Stomach (tissue), 4 donors: ENCODE measurements around the gene SHLD1.

Source experiments
- POLR2AphosphoS5 ChIP-seq, 3 donors: sonication (generic); formaldehyde crosslinking; IDR thresholded peaks; one replicate each; pipeline ENCODE4 v1.6.1; 2016; ENCODE audit warnings: antibody characterized with exemption in 3 of 3
- TF ChIP-seq, protein P1 (sequence below), 7 experiments: fragments of 450-650 bp in 4 of 7; fragments of 200-600 bp in 3 of 7; sonication (generic) in 3 of 7; IDR thresholded peaks; one replicate each; pipeline ENCODE4 v1.5.1; 2016 to 2019; ENCODE audit warnings: antibody characterized with exemption in 7 of 7, control low read depth in 2 of 7, mild to moderate bottlenecking in 1 of 7

DNA sequence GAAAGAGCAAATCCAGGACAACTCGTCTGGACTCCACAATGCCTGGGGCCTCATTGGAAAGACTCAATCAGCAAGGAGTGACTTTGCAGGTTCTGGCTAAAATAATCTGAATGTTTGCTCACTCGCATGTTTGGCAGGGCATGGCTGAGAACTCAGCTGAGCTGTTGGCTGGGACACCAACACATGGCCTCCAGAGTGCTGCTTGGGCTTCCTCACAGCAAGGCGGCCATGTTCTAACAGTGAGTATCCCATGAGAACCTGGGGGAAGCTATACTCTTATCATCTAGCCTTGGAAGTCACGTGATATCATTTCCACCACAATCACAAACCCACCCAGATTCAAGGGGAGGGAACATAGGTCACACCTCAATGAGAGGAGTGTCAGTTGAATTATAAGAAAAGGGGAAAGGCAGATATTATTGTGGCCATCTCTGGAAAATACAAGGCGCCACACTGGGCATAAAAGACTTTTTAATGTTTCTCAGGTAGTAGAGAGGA is 23.1 kb upstream of the SHLD1 start:
- TF ChIP-seq, protein P1, sequence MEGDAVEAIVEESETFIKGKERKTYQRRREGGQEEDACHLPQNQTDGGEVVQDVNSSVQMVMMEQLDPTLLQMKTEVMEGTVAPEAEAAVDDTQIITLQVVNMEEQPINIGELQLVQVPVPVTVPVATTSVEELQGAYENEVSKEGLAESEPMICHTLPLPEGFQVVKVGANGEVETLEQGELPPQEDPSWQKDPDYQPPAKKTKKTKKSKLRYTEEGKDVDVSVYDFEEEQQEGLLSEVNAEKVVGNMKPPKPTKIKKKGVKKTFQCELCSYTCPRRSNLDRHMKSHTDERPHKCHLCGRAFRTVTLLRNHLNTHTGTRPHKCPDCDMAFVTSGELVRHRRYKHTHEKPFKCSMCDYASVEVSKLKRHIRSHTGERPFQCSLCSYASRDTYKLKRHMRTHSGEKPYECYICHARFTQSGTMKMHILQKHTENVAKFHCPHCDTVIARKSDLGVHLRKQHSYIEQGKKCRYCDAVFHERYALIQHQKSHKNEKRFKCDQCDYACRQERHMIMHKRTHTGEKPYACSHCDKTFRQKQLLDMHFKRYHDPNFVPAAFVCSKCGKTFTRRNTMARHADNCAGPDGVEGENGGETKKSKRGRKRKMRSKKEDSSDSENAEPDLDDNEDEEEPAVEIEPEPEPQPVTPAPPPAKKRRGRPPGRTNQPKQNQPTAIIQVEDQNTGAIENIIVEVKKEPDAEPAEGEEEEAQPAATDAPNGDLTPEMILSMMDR (IDR thresholded peaks at IDR 0.05), result no peak
- no peak for TF ChIP-seq POLR2AphosphoS5 (IDR thresholded peaks at IDR 0.05)
